GM15510 (cell line): ENCODE measurements around the gene PGBD4.

Source experiments
- POLR2A ChIP-seq: IDR thresholded peaks from 3 replicates; pipeline ENCODE4 v1.6.1; 2011; ENCODE audit warnings: borderline replicate concordance; ENCODE audit not compliant: insufficient read length; ENCODE audit errors: extremely low read depth

PGBD4 gene

GRCh38 chr15:34101366-34102174 is at the start of gene PGBD4, which contains the start of gene EMC7:
Gene PGBD4 (plus strand): TSS chr15:34102083. CDS start chr15:34102532, 449 bp downstream.
Gene EMC7 (minus strand): TSS chr15:34101862. CDS start chr15:34101839, 23 bp downstream.
- peak; percentile 92 for TF ChIP-seq POLR2A

GRCh38 chr15:34054081-34054707 is 47.7 kb upstream of the PGBD4 start:
- no peak for TF ChIP-seq POLR2A

- no peak for TF ChIP-seq POLR2A
Observed at GRCh38 chr15:34055868-34056595, 45.9 kb upstream of the PGBD4 start.

- TF ChIP-seq POLR2A = no peak
Observed at GRCh38 chr15:34056911-34057310, 45.0 kb upstream of the PGBD4 start.

GRCh38 chr15:34059476-34059875 is 42.4 kb upstream of the PGBD4 start:
- no peak for TF ChIP-seq POLR2A

GRCh38 chr15:34059946-34060345 is 41.9 kb upstream of the PGBD4 start:
- TF ChIP-seq POLR2A = no peak

- no peak for TF ChIP-seq POLR2A
Observed at GRCh38 chr15:34064438-34064837, 37.4 kb upstream of the PGBD4 start.

GRCh38 chr15:34065261-34065660 is 36.6 kb upstream of the PGBD4 start:
- TF ChIP-seq POLR2A = no peak

- no peak for TF ChIP-seq POLR2A
Observed at GRCh38 chr15:34065941-34066340, 35.9 kb upstream of the PGBD4 start.

- TF ChIP-seq POLR2A = no peak
Observed at GRCh38 chr15:34070003-34070402, 31.9 kb upstream of the PGBD4 start.

GRCh38 chr15:34076785-34077184 is 25.1 kb upstream of the PGBD4 start:
- TF ChIP-seq POLR2A = no peak

- no peak for TF ChIP-seq POLR2A
Observed at GRCh38 chr15:34078900-34079299, 23.0 kb upstream of the PGBD4 start.

- no peak for TF ChIP-seq POLR2A
Observed at GRCh38 chr15:34079904-34080303, 22.0 kb upstream of the PGBD4 start.

GRCh38 chr15:34084086-34084485 is 17.8 kb upstream of the PGBD4 start:
- TF ChIP-seq POLR2A = no peak

GRCh38 chr15:34085746-34086145 is 16.1 kb upstream of the PGBD4 start:
- no peak for TF ChIP-seq POLR2A
